ENCODE measurements around the gene MACROD1. TPM values are rescaled to one million over a fixed set of nuclear protein-coding genes. Genes with fewer than 3 reads are reported as not detected.

Gene MACROD1
- total and polyA plus RNA-seq, 7 donors: 14.2 to 33.9 (median 23.3) TPM

DNA sequence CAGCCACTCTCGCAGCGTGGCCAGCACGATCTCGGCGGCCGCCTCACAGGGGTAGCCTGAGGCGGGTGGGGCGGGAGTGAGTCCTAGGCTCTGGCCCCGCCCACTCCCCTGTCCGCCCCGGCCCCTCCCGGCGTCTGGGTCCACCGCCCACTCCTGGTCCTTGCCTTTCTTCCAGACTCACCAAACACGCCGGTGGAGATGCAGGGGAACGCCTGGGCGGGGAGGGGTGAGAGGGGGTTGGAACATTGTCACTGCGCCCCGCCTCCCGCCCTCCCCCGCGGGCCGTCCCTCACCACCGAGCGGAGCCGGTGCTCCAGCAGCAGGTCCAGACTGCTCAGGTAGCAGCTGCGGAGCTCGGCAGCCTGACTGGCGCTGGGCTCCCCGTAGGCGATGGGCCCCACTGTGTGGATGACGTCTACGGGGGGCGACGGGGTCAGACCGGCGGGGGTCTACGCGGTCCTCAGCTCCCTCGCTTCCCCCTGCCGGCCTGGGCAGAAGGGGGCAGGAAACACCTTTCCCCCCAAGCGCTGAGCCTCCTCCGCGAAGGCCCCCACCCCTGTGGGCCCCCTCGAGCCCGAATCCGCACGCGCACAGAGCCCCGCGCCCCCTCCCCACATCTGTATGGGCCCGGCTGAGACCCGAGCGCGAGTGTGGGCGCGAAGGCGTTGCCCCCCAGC lies 166.4 kb downstream of the MACROD1 start:
- DNase-seq: peak; percentile 86
- no peak overlapping the region for H3K27ac ChIP-seq
- intact Hi-C loops (cut with DNase I): loop anchor here (1.0 kb wide), 2 partner anchors 149 to 154 kb away; no protein-coding TSS in a partner anchor
- peak overlapping the region in 3 of 4 donors; percentile 35 to 44 (median 40) for H3K4me3 ChIP-seq
- WGBS, 2 donors: 12 to 34% methylated on average over 59 of the region's 59 CpGs
- peaks cover 0 to 39% (median 30%) of the 10 kb centered on the region in 4 donors for H3K4me1 ChIP-seq
- no peak for TF ChIP-seq POLR2AphosphoS5 (IDR thresholded peaks at IDR 0.05)
- no peak for TF ChIP-seq POLR2A (IDR thresholded peaks at IDR 0.05)
- TF ChIP-seq EP300 (IDR thresholded peaks at IDR 0.05): no peak
- TF ChIP-seq, protein P1, sequence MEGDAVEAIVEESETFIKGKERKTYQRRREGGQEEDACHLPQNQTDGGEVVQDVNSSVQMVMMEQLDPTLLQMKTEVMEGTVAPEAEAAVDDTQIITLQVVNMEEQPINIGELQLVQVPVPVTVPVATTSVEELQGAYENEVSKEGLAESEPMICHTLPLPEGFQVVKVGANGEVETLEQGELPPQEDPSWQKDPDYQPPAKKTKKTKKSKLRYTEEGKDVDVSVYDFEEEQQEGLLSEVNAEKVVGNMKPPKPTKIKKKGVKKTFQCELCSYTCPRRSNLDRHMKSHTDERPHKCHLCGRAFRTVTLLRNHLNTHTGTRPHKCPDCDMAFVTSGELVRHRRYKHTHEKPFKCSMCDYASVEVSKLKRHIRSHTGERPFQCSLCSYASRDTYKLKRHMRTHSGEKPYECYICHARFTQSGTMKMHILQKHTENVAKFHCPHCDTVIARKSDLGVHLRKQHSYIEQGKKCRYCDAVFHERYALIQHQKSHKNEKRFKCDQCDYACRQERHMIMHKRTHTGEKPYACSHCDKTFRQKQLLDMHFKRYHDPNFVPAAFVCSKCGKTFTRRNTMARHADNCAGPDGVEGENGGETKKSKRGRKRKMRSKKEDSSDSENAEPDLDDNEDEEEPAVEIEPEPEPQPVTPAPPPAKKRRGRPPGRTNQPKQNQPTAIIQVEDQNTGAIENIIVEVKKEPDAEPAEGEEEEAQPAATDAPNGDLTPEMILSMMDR (IDR thresholded peaks at IDR 0.05): no peak
- no peaks in the 10 kb centered on the region for H3K9me3 ChIP-seq
- H3K27me3 ChIP-seq: peaks cover 0 to 7% (median 0%) of the 10 kb centered on the region in 3 donors
- H3K36me3 ChIP-seq: peaks cover 11 to 41% (median 18%) of the 10 kb centered on the region in 4 donors

- no peak for TF ChIP-seq EP300 (IDR thresholded peaks at IDR 0.05)
- H3K36me3 ChIP-seq: peaks cover 11 to 48% (median 19%) of the 10 kb centered on the region in 4 donors
- H3K4me3 ChIP-seq: peak overlapping the region in 3 of 4 donors; percentile 35 to 44 (median 40)
- whole genome bisulfite sequencing, 2 donors: 72 to 78% methylated on average over 54 of the region's 54 CpGs
- H3K27ac ChIP-seq: no peak overlapping the region
- DNase-seq: no peak
- H3K4me1 ChIP-seq: peaks cover 0 to 39% (median 30%) of the 10 kb centered on the region in 4 donors
- peaks cover 0 to 7% (median 0%) of the 10 kb centered on the region in 3 donors for H3K27me3 ChIP-seq
- intact Hi-C loops (cut with DNase I): no loop called here
- H3K9me3 ChIP-seq: no peaks in the 10 kb centered on the region
Measured at GRCh38 chr11:63998558-63999348, 167.2 kb downstream of the MACROD1 start.

- intact Hi-C loops (cut with DNase I): no loop called here
- H3K27me3 ChIP-seq: peaks cover 0 to 7% (median 0%) of the 10 kb centered on the region in 3 donors
- peaks cover 15 to 55% (median 22%) of the 10 kb centered on the region in 4 donors for H3K36me3 ChIP-seq
- no peak for DNase-seq
- H3K4me3 ChIP-seq: no peak overlapping the region
- 83 to 87% methylated on average over 11 of the region's 11 CpGs for WGBS, 2 donors
- no peak overlapping the region for H3K27ac ChIP-seq
- H3K9me3 ChIP-seq: no peaks in the 10 kb centered on the region
- peaks cover 0 to 39% (median 30%) of the 10 kb centered on the region in 4 donors for H3K4me1 ChIP-seq
- no peak for TF ChIP-seq POLR2AphosphoS5 (IDR thresholded peaks at IDR 0.05)
- TF ChIP-seq, protein P1 (IDR thresholded peaks at IDR 0.05): no peak
- no peak for TF ChIP-seq POLR2A (IDR thresholded peaks at IDR 0.05)
- no peak for TF ChIP-seq EP300 (IDR thresholded peaks at IDR 0.05)
Measured at GRCh38 chr11:63997801-63998337, 168.0 kb downstream of the MACROD1 start.

DNA sequence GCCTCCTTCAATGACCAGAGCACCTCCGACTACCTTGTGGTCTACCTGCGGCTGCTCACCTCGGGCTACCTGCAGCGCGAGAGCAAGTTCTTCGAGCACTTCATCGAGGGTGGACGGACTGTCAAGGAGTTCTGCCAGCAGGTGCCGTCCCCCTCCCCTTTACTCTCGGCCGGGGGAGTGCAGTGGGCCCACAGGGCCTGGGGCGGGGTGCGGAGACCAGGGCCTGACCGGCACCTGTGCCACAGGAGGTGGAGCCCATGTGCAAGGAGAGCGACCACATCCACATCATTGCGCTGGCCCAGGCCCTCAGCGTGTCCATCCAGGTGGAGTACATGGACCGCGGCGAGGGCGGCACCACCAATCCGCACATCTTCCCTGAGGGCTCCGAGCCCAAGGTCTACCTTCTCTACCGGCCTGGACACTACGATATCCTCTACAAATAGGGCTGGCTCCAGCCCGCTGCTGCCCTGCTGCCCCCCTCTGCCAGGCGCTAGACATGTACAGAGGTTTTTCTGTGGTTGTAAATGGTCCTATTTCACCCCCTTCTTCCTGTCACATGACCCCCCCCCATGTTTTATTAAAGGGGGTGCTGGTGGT lies 168.7 kb downstream of the MACROD1 start:
- 94 to 95% methylated on average over 27 of the region's 27 CpGs for WGBS, 2 donors
- no peak for DNase-seq
- intact Hi-C loops (cut with DNase I): no loop called here

More for the DNA sequence above, 168.7 kb downstream of the MACROD1 start:
- peaks cover 0 to 35% (median 30%) of the 10 kb centered on the region in 4 donors for H3K4me1 ChIP-seq
- TF ChIP-seq POLR2AphosphoS5 (IDR thresholded peaks at IDR 0.05) (no peak), EP300 (IDR thresholded peaks at IDR 0.05) (no peak), POLR2A (IDR thresholded peaks at IDR 0.05) (no peak)
- TF ChIP-seq, protein P1 (IDR thresholded peaks at IDR 0.05): no peak
- H3K4me3 ChIP-seq: no peak overlapping the region
- peaks cover 0 to 7% (median 0%) of the 10 kb centered on the region in 3 donors for H3K27me3 ChIP-seq
- H3K9me3 ChIP-seq: no peaks in the 10 kb centered on the region
- no peak overlapping the region for H3K27ac ChIP-seq
- peaks cover 15 to 59% (median 23%) of the 10 kb centered on the region in 4 donors for H3K36me3 ChIP-seq
